K562 (cell line): Measurements from ENCODE around the gene MED28. TPM values are rescaled to one million over a fixed set of nuclear protein-coding genes. Genes with fewer than 3 reads are reported as not detected.

ENCODE experiments used
- ATAC-seq: fragments of 200-7000 bp; cut with Tn5 transposase; 3 replicates; pipeline ENCODE4 v1.9.1; 2020; ENCODE audit warnings: moderate library complexity
- BruUV-seq: library from RNA; stranded (reverse); fragments of 400-500 nt; replicated peaks from 2 replicates; lab custom pipeline; 2021; lab: Mats Ljungman, UMichigan
- CTCF ChIA-PET: fragments of 300-600 bp; formaldehyde crosslinking; extraction: SDS; loops from one replicate; lab custom pipeline; 2021; ENCODE audit warnings: low intra/inter-chr PET ratio; lab: Yijun Ruan, JAX
- POLR2A ChIA-PET: fragments of 300-600, 350-650 bp; sonication (Branson Sonifier 250); formaldehyde crosslinking; extraction: SDS; loops from one replicate; lab custom pipeline; 2021; ENCODE audit warnings: antibody characterized with exemption, inconsistent platforms; lab: Yijun Ruan, JAX
- DNase-seq, 4 experiments: peaks; one replicate each; pipeline versions ENCODE4 v3.0.0 to v3.0.0-alpha.2; 2011 to 2018; ENCODE audit warnings: low spot score in 3 of 4, mixed read lengths in 3 of 4; ENCODE audit errors: extremely low read depth in 1 of 4
- FAIRE-seq: peaks from 2 replicates; lab custom pipeline; 2011; peaks lifted over from hg19 to GRCh38; lab: Jason Lieb, UNC
- H2AFZ ChIP-seq: 2 replicates; pipeline ENCODE4 v1.6.0; 2011; ENCODE audit warnings: low read depth, low read length, control low read depth, inconsistent platforms
- H3K27ac ChIP-seq: fragments of 200-600 bp; 3 replicates; pipeline ENCODE4 v1.8.0; 2011; ENCODE audit warnings: low read depth, mild to moderate bottlenecking, control low read depth, inconsistent platforms, low read length, moderate library complexity, mixed read lengths; ENCODE audit errors: extremely low read depth
- H3K27me3 ChIP-seq, 2 experiments: fragments of 300-600 bp in 1 of 2; 2 replicates in 1 of 2; 3 replicates in 1 of 2; pipeline versions ENCODE4 v1.6.0 to v1.8.0; 2011; ENCODE audit warnings: inconsistent platforms in 2 of 2, low read length in 2 of 2, mild to moderate bottlenecking in 1 of 2, mixed read lengths in 1 of 2, moderate library complexity in 1 of 2; ENCODE audit not compliant: control insufficient read depth in 2 of 2, insufficient read depth in 2 of 2
- H3K36me3 ChIP-seq: fragments of 300-600 bp; 3 replicates; pipeline ENCODE4 v1.8.0; 2011; ENCODE audit warnings: mild to moderate bottlenecking, low read length, inconsistent platforms; ENCODE audit not compliant: control insufficient read depth, insufficient read depth
- H3K4me1 ChIP-seq, 2 experiments: fragments of 200-600 bp in 1 of 2; replicated peaks in 1 of 2; 2 replicates in 1 of 2; 3 replicates in 1 of 2; pipeline versions ENCODE4 v1.5.1 to v1.8.0; 2011; ENCODE audit warnings: inconsistent platforms in 2 of 2, low read length in 2 of 2, mild to moderate bottlenecking in 1 of 2, mixed read lengths in 1 of 2, moderate library complexity in 1 of 2; ENCODE audit not compliant: control insufficient read depth in 2 of 2, insufficient read depth in 2 of 2
- H3K4me2 ChIP-seq: 2 replicates; pipeline ENCODE4 v1.6.1; 2011; ENCODE audit warnings: low read length, control low read depth, inconsistent platforms, mixed read lengths; ENCODE audit not compliant: insufficient read depth
- H3K4me3 ChIP-seq: fragments of 200-600 bp; sonication (generic), shearing (Covaris generic); 2 replicates; pipeline ENCODE4 v1.5.1; 2016; ENCODE audit warnings: control low read depth, inconsistent platforms
- H3K79me2 ChIP-seq: fragments of 200-600 bp; 3 replicates; pipeline ENCODE4 v1.8.0; 2011; ENCODE audit warnings: low read length, inconsistent platforms; ENCODE audit not compliant: control insufficient read depth, insufficient read depth
- H3K9ac ChIP-seq, 2 experiments: 2 replicates each; pipeline versions ENCODE4 v1.6.0 to v1.6.1; 2011; ENCODE audit warnings: low read depth in 2 of 2, low read length in 2 of 2, control low read depth in 1 of 2, inconsistent platforms in 1 of 2, mild to moderate bottlenecking in 1 of 2, mixed read lengths in 1 of 2; ENCODE audit not compliant: insufficient read depth in 1 of 2
- H3K9me1 ChIP-seq: one replicate; pipeline ENCODE4 v1.6.0; 2011; ENCODE audit warnings: inconsistent platforms, mild to moderate bottlenecking, low read length, moderate library complexity; ENCODE audit not compliant: control insufficient read depth, insufficient read depth
- H3K9me3 ChIP-seq: replicated peaks from 2 replicates; pipeline ENCODE4 v1.5.1; 2011; ENCODE audit warnings: low read depth, low read length, inconsistent platforms; ENCODE audit not compliant: control insufficient read depth, insufficient read depth
- H4K20me1 ChIP-seq: replicated peaks from 2 replicates; pipeline ENCODE4 v1.6.1; 2011; ENCODE audit warnings: low read length, inconsistent platforms, mixed read lengths; ENCODE audit not compliant: control insufficient read depth, insufficient read depth
- ATF2 ChIP-seq: sonication (generic); formaldehyde crosslinking; IDR thresholded peaks from 2 replicates; pipeline ENCODE4 v1.8.1; 2022; ENCODE audit warnings: missing genetic modification reagents
- BACH1 ChIP-seq: fragments of 200-800 bp; sonication (Bioruptor generic); IDR thresholded peaks from 2 replicates; pipeline ENCODE4 v1.6.1; 2016; ENCODE audit warnings: missing genetic modification characterization, missing compliant biosample characterization
- FOXO4 ChIP-seq: fragments of 450-650 bp; formaldehyde crosslinking; IDR thresholded peaks from 2 replicates; pipeline ENCODE4 v1.4.0; 2020; ENCODE audit warnings: mild to moderate bottlenecking, moderate library complexity
- FOXP1 ChIP-seq: sonication (generic); formaldehyde crosslinking; IDR thresholded peaks from 2 replicates; pipeline ENCODE4 v1.8.0; 2022; ENCODE audit warnings: mild to moderate bottlenecking, missing genetic modification reagents
- PHF21A ChIP-seq: fragments of 450-650 bp; IDR thresholded peaks from 2 replicates; pipeline ENCODE4 v1.6.1; 2017; ENCODE audit warnings: low read depth, borderline replicate concordance
- SP2 ChIP-seq: IDR thresholded peaks from 2 replicates; pipeline ENCODE4 v1.6.1; 2011; ENCODE audit warnings: mild to moderate bottlenecking, low read depth, low read length, moderate library complexity; ENCODE audit not compliant: poor library complexity, severe bottlenecking; ENCODE audit errors: extremely low read depth
- THAP12 ChIP-seq: fragments of 250-450 bp; sonication (Bioruptor Pico); IDR thresholded peaks from 2 replicates; pipeline ENCODE4 v1.9.0; 2021; ENCODE audit warnings: mild to moderate bottlenecking, inconsistent platforms
- THAP7 ChIP-seq: fragments of 250-450 bp; sonication (Bioruptor Pico); IDR thresholded peaks from 2 replicates; pipeline ENCODE4 v1.5.0; 2021
- ZBTB5 ChIP-seq: fragments of 450-650 bp; IDR thresholded peaks from 2 replicates; pipeline ENCODE4 v1.6.1; 2017; ENCODE audit warnings: antibody characterized with exemption
- ZKSCAN8 ChIP-seq: fragments of 200-800 bp; sonication (Bioruptor generic); IDR thresholded peaks from 2 replicates; pipeline ENCODE4 v1.6.1; 2016; ENCODE audit warnings: missing genetic modification characterization, missing compliant biosample characterization
- ZNF23 ChIP-seq: fragments of 250-450 bp; sonication (Bioruptor Pico); IDR thresholded peaks from 2 replicates; pipeline ENCODE4 v1.4.0; 2020; ENCODE audit warnings: mild to moderate bottlenecking
- ZNF507 ChIP-seq: conservative IDR thresholded peaks from 2 replicates; pipeline ENCODE4 v1.6.1; 2017; ENCODE audit warnings: missing genetic modification characterization, missing compliant biosample characterization
- ZNF740 ChIP-seq, 3 experiments: fragments of 200-800 bp in 1 of 3; sonication (Bioruptor generic) in 1 of 3; sonication (generic) in 1 of 3; formaldehyde crosslinking in 1 of 3; IDR thresholded peaks; 2 replicates each; pipeline versions ENCODE4 v1.6.1 to v1.8.0; 2016 to 2022; ENCODE audit warnings: mild to moderate bottlenecking in 2 of 3, missing compliant biosample characterization in 2 of 3, missing genetic modification characterization in 2 of 3, missing genetic modification reagents in 1 of 3
- WGBS: fragments of 100-300 bp; shearing (Covaris generic); methylation state at CpG from one replicate; pipeline ENCODE4 v1.1.6; 2016; ENCODE audit warnings: low coverage, mixed read lengths; ENCODE audit not compliant: insufficient coverage; ENCODE audit errors: missing lambda C conversion rate; 5-methylcytosine and 5-hydroxymethylcytosine counted together
- in situ Hi-C: fragments of 300-500 bp; cut with MboI; formaldehyde crosslinking; loops from 4 replicates; pipeline ENCODE4 v1.15.0; 2018; ENCODE audit warnings: inconsistent platforms, mixed read lengths
- intact Hi-C: fragments of 100-400 bp; cut with micrococcal nuclease; formaldehyde crosslinking; loops from 2 replicates; pipeline ENCODE4 v1.14.2; 2022
- polyA plus RNA-seq, 8 experiments: library from polyadenylated mRNA; depleted of rRNA in 4 of 8; stranded (reverse) in 5 of 8; unstranded in 3 of 8; fragments of >200 nt; fragmentation: Nextera tagmentation in 2 of 8; fragmentation: Illumina TruSeq in 1 of 8; extraction: Ambion mirVana in 2 of 8; extraction: Trizol in 1 of 8; gene quantifications; 2 replicates each; pipeline versions ENCODE4 v1.2.1 to v1.2.3, GENCODE V29; 2011 to 2014; ENCODE audit warnings: inconsistent platforms in 1 of 8, missing spikeins in 1 of 8
- total RNA-seq, 7 experiments: library from RNA; depleted of rRNA in 6 of 7; stranded (reverse); fragments of >200 nt in 6 of 7; fragmentation: Illumina TruSeq in 2 of 7; extraction: Trizol in 2 of 7; gene quantifications; 2 replicates each; pipeline versions ENCODE4 v1.2.1 to v1.2.3, GENCODE V29; 2011 to 2021; ENCODE audit warnings: low replicate concordance in 1 of 7

MED28 gene
- total and polyA plus RNA-seq, 9 of the 15 experiments (the other 6 are each of a cell fraction or from before 2014, with no cell fraction given): 15.5 to 93.8 (median 50.5) TPM

GRCh38 chr4:17583941-17584340 is 30.5 kb upstream of the MED28 start:
- ATAC-seq (no peak), FAIRE-seq (no peak), DNase-seq (no peak)
- ChIA-PET POLR2A (interaction anchor here (0.8 kb wide), 1 partner anchor 226 kb away, joined by 3 read pairs; the partner anchor contains the start of gene DCAF16), CTCF (no interaction called here)
- intact Hi-C loops: no loop called here
- no TSS peak for BruUV-seq
- Histone ChIP-seq H3K79me2 (peaks cover 7% of the 10 kb centered on the region; the same call in 2 of the 3 replicates), H3K4me3 (no peak overlapping the region), H3K27ac (no peak overlapping the region), H3K9ac (no peak overlapping the region), H3K4me1 (peaks cover 0 to under 1% of the 10 kb centered on the region in 2 experiments; a peak in 1 of 5 replicates), H4K20me1 (no peaks in the 10 kb centered on the region), H3K9me1 (no peaks in the 10 kb centered on the region), H3K36me3 (peaks cover 96% of the 10 kb centered on the region), H3K4me2 (no peak overlapping the region), H3K9me3 (no peaks in the 10 kb centered on the region), H3K27me3 (no peaks in the 10 kb centered on the region), H2AFZ (no peak overlapping the region)
- in situ Hi-C loops: no loop called here
- 91% methylated on average over 3 of the region's 4 CpGs for WGBS
- TF ChIP-seq SP2 (no peak), THAP12 (CRISPR knock-in tag) (no peak), ZNF23 (CRISPR knock-in tag) (no peak), THAP7 (no peak), PHF21A (no peak), ATF2 (CRISPR knock-in tag) (no peak), FOXO4 (CRISPR knock-in tag) (no peak), BACH1 (tag) (no peak), FOXP1 (CRISPR knock-in tag) (no peak), ZBTB5 (no peak), ZNF507 (tag) (no peak), ZKSCAN8 (CRISPR knock-in tag) (no peak), ZNF740 (CRISPR knock-in tag; IDR thresholded peaks at IDR 0.05) (no peak), ZNF740 (tag; IDR thresholded peaks at IDR 0.05) (no peak)
